HEK293 (cell line): ENCODE results near the gene RPUSD4.
A peak's percentile ranks its signal among the peaks of the same experiment; 100 is the strongest.

Experiments used
- CTCF ChIA-PET: fragments of 350-600 bp; formaldehyde crosslinking; extraction: SDS; loops from one replicate; lab custom pipeline; 2021; ENCODE audit warnings: antibody characterized with exemption; lab: Yijun Ruan, JAX
- POLR2A ChIA-PET: fragments of 300-600 bp; formaldehyde crosslinking; extraction: SDS; loops from one replicate; lab custom pipeline; 2020; ENCODE audit warnings: antibody characterized with exemption, inconsistent platforms; lab: Yijun Ruan, JAX
- H3K27ac ChIP-seq: fragments of 200-500 bp; sonication (Bioruptor generic); 2 replicates; pipeline ENCODE4 v1.5.1; 2014; ENCODE audit warnings: low read depth, low read length, control low read depth, inconsistent platforms; ENCODE audit errors: extremely low read depth
- H3K36me3 ChIP-seq, 2 experiments: fragments of 200-500 bp in 1 of 2; sonication (Bioruptor generic) in 1 of 2; 1 replicate in 1 of 2; 2 replicates in 1 of 2; pipeline ENCODE4 v1.5.1; 2014 to 2017; ENCODE audit warnings: inconsistent platforms in 2 of 2, low read length in 2 of 2; ENCODE audit not compliant: control insufficient read depth in 2 of 2, insufficient read depth in 1 of 2
- H3K4me1 ChIP-seq: fragments of 200-500 bp; sonication (Bioruptor generic); 2 replicates; pipeline ENCODE4 v1.5.1; 2014; ENCODE audit warnings: mild to moderate bottlenecking, low read length, inconsistent platforms; ENCODE audit not compliant: control insufficient read depth, insufficient read depth
- H3K4me3 ChIP-seq: 2 replicates; pipeline ENCODE4 v1.5.1; 2011; ENCODE audit warnings: low read depth, mild to moderate bottlenecking, control low read depth, low read length, moderate library complexity
- H3K9me3 ChIP-seq: fragments of 200-500 bp; sonication (Bioruptor generic); 2 replicates; pipeline ENCODE4 v1.5.1; 2014; ENCODE audit warnings: low read depth, low read length, inconsistent platforms; ENCODE audit not compliant: control insufficient read depth, insufficient read depth
- HOXA7 ChIP-seq: sonication (generic); formaldehyde crosslinking; IDR thresholded peaks from 2 replicates; pipeline ENCODE4 v1.8.1; 2022; ENCODE audit warnings: missing genetic modification reagents, borderline replicate concordance
- KLF1 ChIP-seq: fragments of 450-650 bp; formaldehyde crosslinking; IDR thresholded peaks from 2 replicates; pipeline ENCODE4 v1.5.1; 2016; ENCODE audit warnings: missing biosample characterization, missing genetic modification characterization
- MYNN ChIP-seq: fragments of 450-650 bp; formaldehyde crosslinking; IDR thresholded peaks from 2 replicates; pipeline ENCODE4 v1.5.1; 2016; ENCODE audit warnings: missing biosample characterization, missing genetic modification characterization, borderline replicate concordance
- OSR2 ChIP-seq: fragments of 450-650 bp; formaldehyde crosslinking; IDR thresholded peaks from 2 replicates; pipeline ENCODE4 v1.5.1; 2016; ENCODE audit warnings: missing biosample characterization, missing genetic modification characterization
- SALL2 ChIP-seq: fragments of 450-650 bp; formaldehyde crosslinking; IDR thresholded peaks from 2 replicates; pipeline ENCODE4 v1.5.0; 2017; ENCODE audit warnings: missing biosample characterization, mild to moderate bottlenecking, missing genetic modification characterization, borderline replicate concordance
- TRIM28 ChIP-seq: IDR thresholded peaks from 2 replicates; pipeline ENCODE4 v1.6.1; 2011; ENCODE audit warnings: low read length, control low read depth, borderline replicate concordance
- ZBTB1 ChIP-seq: fragments of 450-650 bp; formaldehyde crosslinking; IDR thresholded peaks from 2 replicates; pipeline ENCODE4 v1.5.1; 2016; ENCODE audit warnings: missing biosample characterization, missing genetic modification characterization
- ZFP41 ChIP-seq: fragments of 450-650 bp; formaldehyde crosslinking; IDR thresholded peaks from 2 replicates; pipeline ENCODE4 v1.5.1; 2016; ENCODE audit warnings: missing biosample characterization, missing genetic modification characterization, borderline replicate concordance
- ZNF292 ChIP-seq: fragments of 450-650 bp; formaldehyde crosslinking; IDR thresholded peaks from 2 replicates; pipeline ENCODE4 v1.5.1; 2016; ENCODE audit warnings: low read depth, missing biosample characterization, missing genetic modification characterization, borderline replicate concordance
- ZNF473 ChIP-seq: fragments of 450-650 bp; formaldehyde crosslinking; IDR thresholded peaks from 2 replicates; pipeline ENCODE4 v1.5.1; 2017; ENCODE audit warnings: missing biosample characterization, missing genetic modification characterization
- ZNF560 ChIP-seq: fragments of 450-650 bp; formaldehyde crosslinking; IDR thresholded peaks from 2 replicates; pipeline ENCODE4 v1.5.1; 2017; ENCODE audit warnings: missing biosample characterization, missing genetic modification characterization, borderline replicate concordance
- ZNF629 ChIP-seq: fragments of 450-650 bp; formaldehyde crosslinking; IDR thresholded peaks from 2 replicates; pipeline ENCODE4 v1.5.1; 2017; ENCODE audit warnings: missing biosample characterization, missing genetic modification characterization
- ZSCAN30 ChIP-seq: fragments of 450-650 bp; IDR thresholded peaks from 2 replicates; pipeline ENCODE4 v1.5.1; 2018; ENCODE audit warnings: missing biosample characterization, mild to moderate bottlenecking, missing genetic modification characterization, moderate library complexity
- TF ChIP-seq, protein P1 (sequence below): fragments of 450-650 bp; formaldehyde crosslinking; IDR thresholded peaks from 2 replicates; pipeline ENCODE4 v1.5.1; 2016; ENCODE audit warnings: missing biosample characterization, missing genetic modification characterization
- TF ChIP-seq, protein P2 (sequence below): fragments of 450-650 bp; formaldehyde crosslinking; IDR thresholded peaks from 2 replicates; pipeline ENCODE4 v1.5.1; 2016; ENCODE audit warnings: missing biosample characterization, missing genetic modification characterization
- TF ChIP-seq, protein P3 (sequence below): fragments of 450-650 bp; formaldehyde crosslinking; IDR thresholded peaks from 2 replicates; pipeline ENCODE4 v1.5.1; 2017; ENCODE audit warnings: missing biosample characterization, missing genetic modification characterization
- TF ChIP-seq, protein P4 (sequence below): fragments of 450-650 bp; formaldehyde crosslinking; IDR thresholded peaks from 2 replicates; pipeline ENCODE4 v1.5.1; 2016; ENCODE audit warnings: missing biosample characterization, missing genetic modification characterization
- TF ChIP-seq, protein P5 (sequence below): fragments of 450-650 bp; formaldehyde crosslinking; IDR thresholded peaks from 2 replicates; pipeline ENCODE4 v1.5.1; 2016; ENCODE audit warnings: missing biosample characterization, missing genetic modification characterization

The RPUSD4 gene

DNA sequence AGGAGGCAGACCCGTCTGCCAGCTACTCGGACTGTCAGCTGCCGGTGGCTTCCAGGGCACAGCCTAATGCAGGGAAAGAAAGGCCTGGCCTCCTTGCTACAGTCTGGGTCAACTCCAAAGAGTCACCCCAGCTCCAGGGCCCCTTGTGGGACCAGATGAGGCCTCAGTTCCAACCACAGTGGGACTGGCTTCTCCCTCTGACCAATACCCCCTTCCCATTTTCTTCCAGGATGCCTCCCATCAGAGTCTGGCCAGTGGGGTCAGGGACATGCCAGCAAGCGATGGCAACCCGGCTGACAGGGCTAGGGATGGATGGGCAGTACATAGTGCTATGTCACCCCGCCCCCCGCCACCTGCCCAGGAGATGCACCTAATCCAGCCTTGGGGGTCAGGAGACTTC is 36.6 kb downstream of the RPUSD4 start:
- H3K4me3 ChIP-seq, result no peak overlapping the region
- ChIA-PET POLR2A (no interaction called here), CTCF (no interaction called here)
- TF ChIP-seq ZNF629 (tag by site-specific recombination), result no peak
- no peak for TF ChIP-seq ZNF292 (tag by site-specific recombination)
- TF ChIP-seq ZNF473 (tag by site-specific recombination), result no peak
- TF ChIP-seq, protein P1, sequence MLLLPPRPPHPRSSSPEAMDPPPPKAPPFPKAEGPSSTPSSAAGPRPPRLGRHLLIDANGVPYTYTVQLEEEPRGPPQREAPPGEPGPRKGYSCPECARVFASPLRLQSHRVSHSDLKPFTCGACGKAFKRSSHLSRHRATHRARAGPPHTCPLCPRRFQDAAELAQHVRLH (tag by site-specific recombination), result no peak
- TF ChIP-seq, protein P2, sequence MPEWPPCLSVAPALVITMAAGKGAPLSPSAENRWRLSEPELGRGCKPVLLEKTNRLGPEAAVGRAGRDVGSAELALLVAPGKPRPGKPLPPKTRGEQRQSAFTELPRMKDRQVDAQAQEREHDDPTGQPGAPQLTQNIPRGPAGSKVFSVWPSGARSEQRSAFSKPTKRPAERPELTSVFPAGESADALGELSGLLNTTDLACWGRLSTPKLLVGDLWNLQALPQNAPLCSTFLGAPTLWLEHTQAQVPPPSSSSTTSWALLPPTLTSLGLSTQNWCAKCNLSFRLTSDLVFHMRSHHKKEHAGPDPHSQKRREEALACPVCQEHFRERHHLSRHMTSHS (tag by site-specific recombination), result no peak
- TF ChIP-seq OSR2, result no peak
- TF ChIP-seq, protein P3, sequence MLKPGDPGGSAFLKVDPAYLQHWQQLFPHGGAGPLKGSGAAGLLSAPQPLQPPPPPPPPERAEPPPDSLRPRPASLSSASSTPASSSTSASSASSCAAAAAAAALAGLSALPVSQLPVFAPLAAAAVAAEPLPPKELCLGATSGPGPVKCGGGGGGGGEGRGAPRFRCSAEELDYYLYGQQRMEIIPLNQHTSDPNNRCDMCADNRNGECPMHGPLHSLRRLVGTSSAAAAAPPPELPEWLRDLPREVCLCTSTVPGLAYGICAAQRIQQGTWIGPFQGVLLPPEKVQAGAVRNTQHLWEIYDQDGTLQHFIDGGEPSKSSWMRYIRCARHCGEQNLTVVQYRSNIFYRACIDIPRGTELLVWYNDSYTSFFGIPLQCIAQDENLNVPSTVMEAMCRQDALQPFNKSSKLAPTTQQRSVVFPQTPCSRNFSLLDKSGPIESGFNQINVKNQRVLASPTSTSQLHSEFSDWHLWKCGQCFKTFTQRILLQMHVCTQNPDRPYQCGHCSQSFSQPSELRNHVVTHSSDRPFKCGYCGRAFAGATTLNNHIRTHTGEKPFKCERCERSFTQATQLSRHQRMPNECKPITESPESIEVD (tag by site-specific recombination), result no peak
- TF ChIP-seq, protein P4, sequence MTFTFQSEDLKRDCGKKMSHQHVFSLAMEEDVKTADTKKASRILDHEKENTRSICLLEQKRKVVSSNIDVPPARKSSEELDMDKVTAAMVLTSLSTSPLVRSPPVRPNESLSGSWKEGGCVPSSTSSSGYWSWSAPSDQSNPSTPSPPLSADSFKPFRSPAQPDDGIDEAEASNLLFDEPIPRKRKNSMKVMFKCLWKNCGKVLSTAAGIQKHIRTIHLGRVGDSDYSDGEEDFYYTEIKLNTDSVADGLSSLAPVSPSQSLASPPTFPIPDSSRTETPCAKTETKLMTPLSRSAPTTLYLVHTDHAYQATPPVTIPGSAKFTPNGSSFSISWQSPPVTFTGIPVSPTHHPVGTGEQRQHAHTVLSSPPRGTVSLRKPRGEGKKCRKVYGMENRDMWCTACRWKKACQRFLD (tag by site-specific recombination), result no peak
- TF ChIP-seq, protein P5, sequence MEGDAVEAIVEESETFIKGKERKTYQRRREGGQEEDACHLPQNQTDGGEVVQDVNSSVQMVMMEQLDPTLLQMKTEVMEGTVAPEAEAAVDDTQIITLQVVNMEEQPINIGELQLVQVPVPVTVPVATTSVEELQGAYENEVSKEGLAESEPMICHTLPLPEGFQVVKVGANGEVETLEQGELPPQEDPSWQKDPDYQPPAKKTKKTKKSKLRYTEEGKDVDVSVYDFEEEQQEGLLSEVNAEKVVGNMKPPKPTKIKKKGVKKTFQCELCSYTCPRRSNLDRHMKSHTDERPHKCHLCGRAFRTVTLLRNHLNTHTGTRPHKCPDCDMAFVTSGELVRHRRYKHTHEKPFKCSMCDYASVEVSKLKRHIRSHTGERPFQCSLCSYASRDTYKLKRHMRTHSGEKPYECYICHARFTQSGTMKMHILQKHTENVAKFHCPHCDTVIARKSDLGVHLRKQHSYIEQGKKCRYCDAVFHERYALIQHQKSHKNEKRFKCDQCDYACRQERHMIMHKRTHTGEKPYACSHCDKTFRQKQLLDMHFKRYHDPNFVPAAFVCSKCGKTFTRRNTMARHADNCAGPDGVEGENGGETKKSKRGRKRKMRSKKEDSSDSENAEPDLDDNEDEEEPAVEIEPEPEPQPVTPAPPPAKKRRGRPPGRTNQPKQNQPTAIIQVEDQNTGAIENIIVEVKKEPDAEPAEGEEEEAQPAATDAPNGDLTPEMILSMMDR (tag by site-specific recombination), result no peak
- TF ChIP-seq MYNN, result no peak
- no peak for TF ChIP-seq ZSCAN30 (tag by site-specific recombination)
- TF ChIP-seq ZFP41, result no peak
- no peak for TF ChIP-seq TRIM28
- no peak for TF ChIP-seq SALL2
- no peaks in the 10 kb centered on the region for H3K36me3 ChIP-seq
- no peaks in the 10 kb centered on the region for H3K4me1 ChIP-seq
- no peaks in the 10 kb centered on the region for H3K9me3 ChIP-seq
- H3K27ac ChIP-seq, result no peak overlapping the region

DNA sequence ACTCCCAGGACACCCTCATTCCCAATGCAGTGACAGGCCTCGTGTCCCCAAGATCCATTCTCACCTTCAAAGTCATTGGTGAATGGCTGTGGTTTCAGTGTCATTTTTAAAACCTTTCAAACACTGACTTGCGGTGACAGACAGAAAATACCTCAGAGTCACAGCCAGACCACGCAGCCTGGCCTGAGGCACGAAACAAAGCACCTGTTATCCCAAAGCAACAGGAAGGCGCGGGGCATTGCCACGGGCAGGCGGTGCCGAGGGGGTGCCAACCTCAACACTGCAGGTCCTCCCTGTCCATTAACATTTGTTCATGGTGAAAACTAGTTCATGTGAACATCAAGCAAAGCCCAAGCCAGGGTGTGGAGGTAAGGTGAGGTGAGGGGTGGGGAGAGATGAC is 38.2 kb downstream of the RPUSD4 start:
- TF ChIP-seq KLF1 (tag by site-specific recombination), result 0 out of 2 replicates have a peak, but pooled peaks have one; percentile 23
- no peak for TF ChIP-seq ZNF560 (tag by site-specific recombination)
- TF ChIP-seq, all 188 proteins: peak for 1
- Histone ChIP-seq H3K4me1 (no peaks in the 10 kb centered on the region), H3K4me3 (no peak overlapping the region), H3K9me3 (no peaks in the 10 kb centered on the region), H3K27ac (no peak overlapping the region), H3K36me3 (no peaks in the 10 kb centered on the region)
- CTCF ChIA-PET, result no interaction called here
- POLR2A ChIA-PET, result no interaction called here

DNA sequence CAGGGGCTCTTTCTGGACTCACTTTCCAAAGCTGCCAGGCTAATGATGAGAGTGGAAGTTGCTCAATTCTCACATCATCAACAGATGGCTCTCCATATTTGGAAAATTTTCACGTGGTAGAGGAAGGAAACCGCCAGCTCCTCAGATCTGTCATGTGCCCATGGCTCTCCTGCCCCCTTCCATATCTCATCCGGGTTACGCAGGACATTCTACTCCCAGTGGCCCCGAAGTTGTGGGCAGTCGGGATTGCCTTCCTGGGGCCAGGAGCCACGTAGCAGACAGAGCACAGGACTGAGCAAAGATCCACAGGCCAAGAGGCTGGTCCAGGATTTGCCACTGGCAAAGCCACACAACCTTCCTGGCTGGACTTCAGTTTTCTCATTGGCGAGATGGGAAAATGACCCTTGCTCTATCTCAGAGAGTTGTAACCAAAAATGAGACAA is 38.8 kb downstream of the RPUSD4 start:
- ChIA-PET POLR2A (no interaction called here), CTCF (no interaction called here)
- Histone ChIP-seq H3K36me3 (no peaks in the 10 kb centered on the region), H3K4me1 (no peaks in the 10 kb centered on the region), H3K4me3 (no peak overlapping the region), H3K27ac (no peak overlapping the region), H3K9me3 (no peaks in the 10 kb centered on the region)
- TF ChIP-seq HOXA7 (CRISPR knock-in tag) (no peak), ZBTB1 (no peak)
